H9 (cell line): ENCODE data around the gene TMEM170B. TPM values are rescaled to one million over a fixed set of nuclear protein-coding genes. Genes with fewer than 3 reads are reported as not detected.

Experiments used
- DNase-seq: peaks from one replicate; pipeline ENCODE4 v3.0.0-alpha.2; 2017
- H2AFZ ChIP-seq: one replicate; pipeline ENCODE4 v1.6.1; 2013; ENCODE audit warnings: mild to moderate bottlenecking, low read length, control low read depth, moderate library complexity
- H2AK5ac ChIP-seq: 2 replicates; pipeline ENCODE4 v1.6.1; 2013; ENCODE audit warnings: low read length, control low read depth, mixed read lengths; ENCODE audit not compliant: insufficient read length
- H2BK120ac ChIP-seq: one replicate; pipeline ENCODE4 v1.6.1; 2013; ENCODE audit warnings: low read depth, mild to moderate bottlenecking, low read length, control low read depth, inconsistent platforms; ENCODE audit not compliant: poor library complexity, severe bottlenecking
- H2BK12ac ChIP-seq: 2 replicates; pipeline ENCODE4 v1.6.1; 2013; ENCODE audit warnings: low read length, control low read depth, mixed read lengths, low read depth; ENCODE audit not compliant: insufficient read length
- H2BK15ac ChIP-seq: 2 replicates; pipeline ENCODE4 v1.6.1; 2013; ENCODE audit warnings: low read depth, low read length, control low read depth
- H2BK20ac ChIP-seq: one replicate; pipeline ENCODE4 v1.6.1; 2013; ENCODE audit warnings: low read depth, mild to moderate bottlenecking, low read length, control low read depth, inconsistent platforms; ENCODE audit not compliant: poor library complexity, severe bottlenecking
- H2BK5ac ChIP-seq: 2 replicates; pipeline ENCODE4 v1.6.1; 2013; ENCODE audit warnings: low read length, control low read depth, mixed read lengths; ENCODE audit not compliant: insufficient read length
- H3K14ac ChIP-seq: 2 replicates; pipeline ENCODE4 v1.6.1; 2013; ENCODE audit warnings: low read length, control low read depth; ENCODE audit not compliant: insufficient read depth
- H3K18ac ChIP-seq: 2 replicates; pipeline ENCODE4 v1.6.1; 2013; ENCODE audit warnings: low read depth, mild to moderate bottlenecking, mixed read lengths, low read length, control low read depth; ENCODE audit not compliant: insufficient read length
- H3K23ac ChIP-seq: 2 replicates; pipeline ENCODE4 v1.6.1; 2013; ENCODE audit warnings: low read length, control low read depth, mixed read lengths, low read depth; ENCODE audit not compliant: insufficient read length
- H3K23me2 ChIP-seq: 2 replicates; pipeline ENCODE4 v1.6.1; 2013; ENCODE audit warnings: low read depth, mild to moderate bottlenecking, mixed read lengths, low read length, control low read depth; ENCODE audit not compliant: insufficient read length, poor library complexity, severe bottlenecking
- H3K27ac ChIP-seq: 2 replicates; pipeline ENCODE4 v1.5.1; 2013; ENCODE audit warnings: low read length, control low read depth, mixed read lengths, low read depth; ENCODE audit not compliant: insufficient read length
- H3K27me3 ChIP-seq: 2 replicates; pipeline ENCODE4 v1.6.1; 2013; ENCODE audit warnings: low read length, control low read depth, inconsistent platforms; ENCODE audit not compliant: insufficient read depth
- H3K4ac ChIP-seq: 2 replicates; pipeline ENCODE4 v1.6.1; 2013; ENCODE audit warnings: low read depth, mild to moderate bottlenecking, control low read depth, inconsistent platforms, low read length, moderate library complexity
- H3K4me1 ChIP-seq: 2 replicates; pipeline ENCODE4 v1.6.1; 2013; ENCODE audit warnings: low read length, control low read depth, inconsistent platforms; ENCODE audit not compliant: insufficient read depth
- H3K4me2 ChIP-seq: 2 replicates; pipeline ENCODE4 v1.6.1; 2013; ENCODE audit warnings: low read length, control low read depth, mixed read lengths; ENCODE audit not compliant: insufficient read length, insufficient read depth
- H3K56ac ChIP-seq: 2 replicates; pipeline ENCODE4 v1.6.1; 2013; ENCODE audit warnings: low read depth, mild to moderate bottlenecking, mixed read lengths, low read length, control low read depth; ENCODE audit not compliant: insufficient read length
- H3K79me1 ChIP-seq: 2 replicates; pipeline ENCODE4 v1.6.1; 2013; ENCODE audit warnings: low read depth, mild to moderate bottlenecking, moderate library complexity, low read length, control low read depth, inconsistent platforms; ENCODE audit not compliant: insufficient read depth, poor library complexity, severe bottlenecking
- H3K79me2 ChIP-seq: 2 replicates; pipeline ENCODE4 v1.6.1; 2013; ENCODE audit warnings: low read length, control low read depth, inconsistent platforms; ENCODE audit not compliant: insufficient read depth
- H3K9ac ChIP-seq: 2 replicates; pipeline ENCODE4 v1.6.1; 2013; ENCODE audit warnings: low read length, control low read depth, mixed read lengths; ENCODE audit not compliant: insufficient read length; ENCODE audit errors: extremely low read depth
- H3K9me3 ChIP-seq: one replicate; pipeline ENCODE4 v1.6.1; 2013; ENCODE audit warnings: low read depth, low read length, inconsistent platforms; ENCODE audit not compliant: control insufficient read depth
- H3T11ph ChIP-seq: one replicate; pipeline ENCODE4 v1.6.1; 2013; ENCODE audit warnings: mild to moderate bottlenecking, low read length, control low read depth, inconsistent platforms
- H4K20me1 ChIP-seq: one replicate; pipeline ENCODE4 v1.6.1; 2013; ENCODE audit not compliant: control insufficient read depth, insufficient read length, insufficient read depth
- H4K5ac ChIP-seq: 2 replicates; pipeline ENCODE4 v1.6.1; 2013; ENCODE audit warnings: low read depth, mild to moderate bottlenecking, mixed read lengths, low read length, control low read depth; ENCODE audit not compliant: insufficient read length
- H4K8ac ChIP-seq: replicated peaks from 2 replicates; pipeline ENCODE4 v1.6.1; 2013; ENCODE audit warnings: low read length, control low read depth, mixed read lengths, low read depth; ENCODE audit not compliant: insufficient read length
- H4K91ac ChIP-seq: 2 replicates; pipeline ENCODE4 v1.6.1; 2013; ENCODE audit warnings: low read depth, mild to moderate bottlenecking, moderate library complexity, mixed read lengths, low read length, control low read depth; ENCODE audit not compliant: insufficient read length
- H3K27ac Mint-ChIP-seq, 3 experiments: 2 replicates in 2 of 3; 3 replicates in 1 of 3; pipeline ENCODE4 v1.8.0; 2020 to 2021; ENCODE audit warnings: mixed read lengths in 3 of 3, mild to moderate bottlenecking in 1 of 3, moderate library complexity in 1 of 3
- H3K27me3 Mint-ChIP-seq: 2 replicates; pipeline ENCODE4 v1.8.0; 2021; ENCODE audit warnings: low read depth, mild to moderate bottlenecking, moderate library complexity, mixed read lengths
- H3K36me3 Mint-ChIP-seq, 3 experiments: 2 replicates in 2 of 3; 3 replicates in 1 of 3; pipeline ENCODE4 v1.8.0; 2020 to 2021; ENCODE audit warnings: low read depth in 3 of 3, mixed read lengths in 3 of 3; ENCODE audit not compliant: insufficient read depth in 1 of 3
- H3K4me1 Mint-ChIP-seq, 2 experiments: 2 replicates each; pipeline ENCODE4 v1.8.0; 2020; ENCODE audit warnings: mixed read lengths in 2 of 2
- H3K4me3 Mint-ChIP-seq, 2 experiments: 2 replicates in 1 of 2; 3 replicates in 1 of 2; pipeline ENCODE4 v1.8.0; 2020 to 2021; ENCODE audit warnings: mild to moderate bottlenecking in 2 of 2, mixed read lengths in 2 of 2, moderate library complexity in 1 of 2
- H3K9me3 Mint-ChIP-seq, 2 experiments: 2 replicates in 1 of 2; 3 replicates in 1 of 2; pipeline ENCODE4 v1.8.0; 2020; ENCODE audit warnings: mild to moderate bottlenecking in 2 of 2, mixed read lengths in 2 of 2, moderate library complexity in 1 of 2
- CTCF ChIP-seq: fragments of 200-600 bp; sonication (generic); conservative IDR thresholded peaks from 3 replicates; pipeline ENCODE4 v1.8.0; 2021; ENCODE audit warnings: antibody characterized with exemption, mild to moderate bottlenecking
- WGBS: extraction: QIAGEN DNeasy Blood & Tissue Kit; methylation state at CpG from one replicate; pipeline ENCODE4 v1.1.7; 2013; ENCODE audit warnings: missing lambda C conversion rate, low lambda C conversion rate, mixed read lengths; ENCODE audit not compliant: insufficient read length; ENCODE audit errors: extremely low coverage; 5-methylcytosine and 5-hydroxymethylcytosine counted together
- total RNA-seq: library from RNA; stranded (reverse); gene quantifications from 2 replicates; pipeline ENCODE4 v1.2.1, GENCODE V29; 2021

Gene TMEM170B
- total RNA-seq, 1 experiment from 2014 or later = 2.9 TPM

GRCh38 chr6:11625302-11625701 is 87.8 kb downstream of the TMEM170B start:
- no peaks in the 10 kb centered on the region for H3K27me3 Mint-ChIP-seq
- H3K4me3 Mint-ChIP-seq = no peak overlapping the region
- Histone ChIP-seq H3K23ac (no peak overlapping the region), H3K79me1 (no peaks in the 10 kb centered on the region), H3K9me3 (no peaks in the 10 kb centered on the region), H4K91ac (no peak overlapping the region), H2BK5ac (no peak overlapping the region), H3K4ac (no peak overlapping the region), H2BK120ac (no peak overlapping the region), H3K23me2 (no peaks in the 10 kb centered on the region), H3K56ac (no peak overlapping the region), H3K27ac (no peak overlapping the region), H3K18ac (no peak overlapping the region), H3K4me2 (no peak overlapping the region), H2BK15ac (no peak overlapping the region), H3K9ac (no peak overlapping the region), H3K79me2 (no peaks in the 10 kb centered on the region), H3K4me1 (no peaks in the 10 kb centered on the region), H3K27me3 (no peaks in the 10 kb centered on the region), H2AFZ (no peak overlapping the region), H2BK12ac (no peak overlapping the region), H3T11ph (no peak overlapping the region), H3K14ac (no peak overlapping the region), H4K8ac (no peak overlapping the region), H2AK5ac (no peak overlapping the region), H4K20me1 (no peaks in the 10 kb centered on the region), H2BK20ac (no peak overlapping the region), H4K5ac (no peak overlapping the region)
- no CpG with 5 or more reads among the region's 8 CpGs for WGBS
- no peak for DNase-seq
- peaks cover 0 to 9% of the 10 kb centered on the region in 2 experiments; a peak in 1 of 5 replicates for H3K9me3 Mint-ChIP-seq
- H3K27ac Mint-ChIP-seq = no peak overlapping the region; a peak in 1 of 7 replicates
- TF ChIP-seq CTCF = no peak
- H3K36me3 Mint-ChIP-seq = peaks cover 0 to 2% (median 0%) of the 10 kb centered on the region in 3 experiments; a peak in 1 of 7 replicates
- no peaks in the 10 kb centered on the region for H3K4me1 Mint-ChIP-seq
